Ovary (tissue), 3 donors: ENCODE results near the gene SELENOW.

ENCODE experiments used
- CTCF ChIP-seq, 3 donors: fragments of 450-650 bp in 2 of 3; fragments of 200-600 bp in 1 of 3; IDR thresholded peaks; one replicate each; pipeline versions ENCODE4 v1.5.1 to v1.8.0; 2016 to 2022; ENCODE audit warnings: antibody characterized with exemption in 3 of 3, mild to moderate bottlenecking in 1 of 3
- EP300 ChIP-seq: sonication (generic); formaldehyde crosslinking; IDR thresholded peaks from one replicate; pipeline ENCODE4 v1.6.1; 2017; ENCODE audit warnings: antibody characterized with exemption
- POLR2A ChIP-seq: fragments of 450-650 bp; IDR thresholded peaks from one replicate; pipeline ENCODE4 v1.6.1; 2017; ENCODE audit warnings: antibody characterized with exemption, mild to moderate bottlenecking, moderate library complexity
- donor health status: DM: no; HTN: no; CAD: no.

GRCh38 chr19:47805313-47805712 lies 26.8 kb downstream of the SELENOW start:
- TF ChIP-seq CTCF (IDR thresholded peaks at IDR 0.05) (no peak), POLR2A (no peak), EP300 (no peak)
